MG63 (cell line): ENCODE measurements around the gene TTC29. TPM values are rescaled to one million over a fixed set of nuclear protein-coding genes. Genes with fewer than 3 reads are reported as not detected.

Experiments
- DNase-seq: peaks from one replicate; pipeline ENCODE4 v3.0.0-alpha.2; 2020
- H3K27me3 ChIP-seq: fragments of 250-450 bp; sonication (Bioruptor Pico); 2 replicates; pipeline ENCODE4 v1.5.1; 2020; ENCODE audit warnings: mild to moderate bottlenecking, moderate library complexity
- H3K36me3 ChIP-seq: fragments of 250-450 bp; sonication (Bioruptor Pico); 2 replicates; pipeline ENCODE4 v1.5.1; 2020; ENCODE audit warnings: mild to moderate bottlenecking, moderate library complexity
- H3K4me3 ChIP-seq: fragments of 250-450 bp; sonication (Bioruptor Pico); 2 replicates; pipeline ENCODE4 v1.5.1; 2020; ENCODE audit warnings: mild to moderate bottlenecking, moderate library complexity
- H3K9me3 ChIP-seq: fragments of 250-450 bp; sonication (Bioruptor Pico); 2 replicates; pipeline ENCODE4 v1.5.1; 2020; ENCODE audit warnings: mild to moderate bottlenecking, moderate library complexity
- total RNA-seq: library from RNA; depleted of rRNA; stranded (reverse); fragments of >200 nt; shearing (Covaris generic); gene quantifications from 2 replicates; pipeline ENCODE4 v1.2.3, GENCODE V29; 2014; ENCODE audit warnings: low replicate concordance; rRNA removed

TTC29 gene, protein sequence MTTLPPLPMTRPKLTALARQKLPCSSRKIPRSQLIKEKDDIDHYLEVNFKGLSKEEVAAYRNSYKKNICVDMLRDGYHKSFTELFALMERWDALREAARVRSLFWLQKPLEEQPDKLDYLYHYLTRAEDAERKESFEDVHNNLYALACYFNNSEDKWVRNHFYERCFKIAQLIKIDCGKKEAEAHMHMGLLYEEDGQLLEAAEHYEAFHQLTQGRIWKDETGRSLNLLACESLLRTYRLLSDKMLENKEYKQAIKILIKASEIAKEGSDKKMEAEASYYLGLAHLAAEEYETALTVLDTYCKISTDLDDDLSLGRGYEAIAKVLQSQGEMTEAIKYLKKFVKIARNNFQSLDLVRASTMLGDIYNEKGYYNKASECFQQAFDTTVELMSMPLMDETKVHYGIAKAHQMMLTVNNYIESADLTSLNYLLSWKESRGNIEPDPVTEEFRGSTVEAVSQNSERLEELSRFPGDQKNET
- not detected in 2 replicates for total RNA-seq

DNA sequence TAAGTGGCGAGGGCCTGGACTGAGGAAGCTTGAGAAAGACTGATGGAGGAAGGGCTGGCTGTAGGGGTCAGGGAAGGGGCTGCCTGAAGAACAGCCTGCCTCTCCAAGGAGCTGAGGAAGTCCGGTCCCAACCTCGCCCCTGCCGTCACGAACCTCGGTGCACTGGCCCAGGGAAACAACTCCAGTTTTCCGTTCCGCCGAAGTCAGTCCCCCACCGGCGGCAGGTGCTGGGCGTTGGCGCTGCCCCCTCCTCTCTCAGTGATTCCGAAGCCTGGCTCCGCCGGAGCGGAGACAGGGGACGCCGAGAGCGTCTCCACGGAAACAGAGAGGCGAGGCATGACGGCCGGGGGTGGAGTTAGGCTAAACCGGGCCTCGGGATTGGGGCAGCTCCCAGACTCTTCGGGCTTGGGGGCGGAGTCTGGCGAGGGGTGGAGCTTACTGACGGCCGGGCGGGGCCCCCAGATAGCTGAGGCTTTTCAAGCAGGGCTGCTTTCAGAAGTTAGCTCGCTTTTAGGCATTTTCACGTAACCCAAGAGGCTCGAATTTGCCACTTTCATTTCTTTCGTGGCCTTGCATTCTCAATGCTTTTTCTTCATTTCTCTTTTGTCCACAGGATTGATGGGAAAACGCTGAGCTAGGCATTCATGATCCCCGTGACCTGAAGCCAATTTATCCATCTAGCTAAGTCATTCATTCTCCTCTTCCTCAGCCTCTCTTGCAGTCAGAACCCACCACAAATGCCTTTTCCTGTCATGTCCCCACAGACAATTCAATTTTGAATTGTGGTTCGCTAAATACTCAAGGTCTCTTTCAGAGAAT lies at the start of gene TTC29:
TTC29 (minus strand) TSS at position 309 of the 819 bp plus-strand sequence. CDS start 5,969 bp downstream, outside the sequence.
- H3K9me3 ChIP-seq: no peaks in the 10 kb centered on the region
- no peaks in the 10 kb centered on the region for H3K36me3 ChIP-seq
- DNase-seq: peak; percentile 77
- H3K4me3 ChIP-seq: peak within 1 kb of the TSS; percentile 37
- no peaks in the 10 kb centered on the region for H3K27me3 ChIP-seq

DNA sequence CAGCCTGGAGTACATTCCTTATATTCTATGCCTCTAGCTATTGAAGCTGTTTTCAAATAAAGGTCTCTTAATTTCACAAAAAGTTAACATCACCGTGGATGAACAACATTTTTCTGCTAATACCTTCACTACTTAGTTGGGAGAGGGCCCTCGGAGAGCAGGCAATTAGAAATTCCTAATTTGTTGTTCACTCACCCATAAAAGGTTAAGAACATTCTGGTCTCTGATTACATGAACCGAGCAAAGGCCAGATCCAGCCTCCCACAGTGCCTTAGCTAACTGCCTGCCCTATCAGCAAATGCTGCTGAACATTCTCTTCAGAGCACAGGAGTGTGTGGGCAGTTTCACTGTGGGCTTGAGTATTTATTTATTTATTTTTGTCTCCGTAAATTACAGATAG lies 36.0 kb upstream of the TTC29 start:
- Histone ChIP-seq H3K9me3 (no peaks in the 10 kb centered on the region), H3K27me3 (no peaks in the 10 kb centered on the region), H3K4me3 (no peak overlapping the region), H3K36me3 (no peaks in the 10 kb centered on the region)
- no peak for DNase-seq

DNA sequence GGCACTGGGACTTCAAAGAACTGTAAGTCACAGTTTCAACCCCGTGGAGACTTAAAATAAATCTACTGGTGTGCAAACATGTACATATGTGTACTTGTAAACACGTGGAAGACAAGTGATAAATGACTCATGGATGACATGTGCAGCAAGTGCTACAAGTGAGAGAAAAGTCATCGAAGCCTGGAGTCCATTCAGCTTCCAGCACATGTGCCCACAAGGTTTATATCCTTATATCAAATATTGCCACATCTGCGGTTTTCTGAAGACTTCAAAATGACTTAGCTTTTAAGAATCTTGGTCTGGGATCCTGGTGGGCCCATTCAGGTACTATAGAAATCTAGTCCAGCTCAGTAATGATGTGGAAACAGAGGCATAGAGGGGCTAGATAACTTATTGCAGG lies 33.0 kb upstream of the TTC29 start:
- Histone ChIP-seq H3K4me3 (no peak overlapping the region), H3K36me3 (no peaks in the 10 kb centered on the region), H3K9me3 (no peaks in the 10 kb centered on the region), H3K27me3 (no peaks in the 10 kb centered on the region)
- DNase-seq: no peak

DNA sequence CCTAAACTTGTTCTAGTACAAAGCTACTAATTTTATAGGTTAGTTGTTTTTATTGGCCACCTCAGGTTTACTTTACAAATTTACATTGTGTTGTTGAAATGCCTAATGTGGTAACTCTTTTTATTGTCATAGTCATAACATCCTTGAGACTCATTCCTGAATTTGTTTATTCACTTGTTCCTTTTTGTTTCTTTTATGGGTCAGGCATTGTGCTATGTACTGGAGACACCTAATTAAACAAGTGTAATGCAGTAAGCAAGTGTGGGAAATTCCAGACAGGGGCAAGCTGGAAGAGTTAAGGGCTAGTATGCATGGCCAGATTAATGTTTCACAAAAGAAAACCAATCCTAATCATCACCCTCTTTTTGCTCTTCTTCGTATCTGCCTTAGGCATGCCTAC lies 30.5 kb upstream of the TTC29 start:
- no peaks in the 10 kb centered on the region for H3K27me3 ChIP-seq
- no peaks in the 10 kb centered on the region for H3K36me3 ChIP-seq
- no peak for DNase-seq
- H3K4me3 ChIP-seq: no peak overlapping the region
- no peaks in the 10 kb centered on the region for H3K9me3 ChIP-seq

DNA sequence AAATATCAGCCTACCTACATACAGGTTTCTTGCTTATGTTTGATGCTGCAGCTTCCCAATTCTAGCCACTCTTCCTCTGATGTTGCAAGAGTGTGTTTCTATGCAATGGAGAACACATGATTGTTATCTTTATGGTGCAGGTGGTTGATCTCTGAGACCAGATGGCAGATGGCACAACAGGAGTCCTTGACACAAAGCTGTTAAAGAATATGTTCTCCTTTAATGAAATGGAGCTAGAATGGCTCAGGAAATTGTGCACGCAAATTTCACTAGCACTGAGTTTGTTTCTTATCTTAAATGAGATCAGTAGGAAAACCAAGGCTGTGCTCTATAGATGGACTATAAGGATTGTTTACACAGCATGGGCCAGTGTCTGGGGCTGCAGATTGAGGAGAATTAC lies 29.9 kb upstream of the TTC29 start:
- H3K4me3 ChIP-seq: no peak overlapping the region
- no peaks in the 10 kb centered on the region for H3K27me3 ChIP-seq
- no peaks in the 10 kb centered on the region for H3K9me3 ChIP-seq
- no peaks in the 10 kb centered on the region for H3K36me3 ChIP-seq
- DNase-seq: no peak

DNA sequence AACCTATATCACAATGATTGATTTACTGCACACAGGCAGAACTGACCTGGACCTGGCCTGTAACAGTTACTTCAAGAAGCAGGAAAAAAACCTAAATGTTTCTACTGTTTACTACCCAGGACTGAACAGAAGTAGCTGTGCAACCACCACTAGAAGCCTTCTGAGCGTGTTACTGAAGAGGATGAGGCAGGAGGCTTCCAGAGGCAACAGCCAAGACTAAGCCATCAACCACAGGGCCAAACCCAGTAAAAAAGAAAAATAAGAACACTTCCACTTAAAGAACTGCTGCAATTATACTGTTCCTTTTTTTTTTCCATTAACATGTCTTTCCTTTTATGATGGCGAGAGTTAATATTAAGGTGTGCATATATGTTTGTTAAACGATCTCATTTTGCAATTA lies 29.4 kb upstream of the TTC29 start:
- DNase-seq: no peak
- H3K27me3 ChIP-seq: no peaks in the 10 kb centered on the region
- no peaks in the 10 kb centered on the region for H3K36me3 ChIP-seq
- no peak overlapping the region for H3K4me3 ChIP-seq
- H3K9me3 ChIP-seq: no peaks in the 10 kb centered on the region

DNA sequence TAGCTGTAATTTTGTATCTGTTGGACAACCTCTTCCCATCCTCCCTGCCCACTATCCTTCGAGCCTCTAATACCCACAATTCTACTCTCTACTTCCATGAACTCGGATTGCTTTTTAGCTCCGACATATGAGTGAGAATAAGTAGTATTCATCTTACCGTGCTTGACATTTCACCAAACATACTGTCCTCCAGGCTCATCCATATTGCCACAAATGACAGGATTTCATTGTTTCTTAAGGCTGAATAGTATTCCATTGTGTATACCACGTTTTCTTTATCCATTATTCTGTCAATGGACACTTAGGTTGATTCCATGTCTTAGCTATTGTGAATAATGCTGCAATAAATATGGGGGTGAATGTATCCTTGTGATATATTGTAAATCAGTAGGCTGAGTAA lies 26.4 kb upstream of the TTC29 start:
- no peaks in the 10 kb centered on the region for H3K27me3 ChIP-seq
- H3K36me3 ChIP-seq: no peaks in the 10 kb centered on the region
- DNase-seq: no peak

DNA sequence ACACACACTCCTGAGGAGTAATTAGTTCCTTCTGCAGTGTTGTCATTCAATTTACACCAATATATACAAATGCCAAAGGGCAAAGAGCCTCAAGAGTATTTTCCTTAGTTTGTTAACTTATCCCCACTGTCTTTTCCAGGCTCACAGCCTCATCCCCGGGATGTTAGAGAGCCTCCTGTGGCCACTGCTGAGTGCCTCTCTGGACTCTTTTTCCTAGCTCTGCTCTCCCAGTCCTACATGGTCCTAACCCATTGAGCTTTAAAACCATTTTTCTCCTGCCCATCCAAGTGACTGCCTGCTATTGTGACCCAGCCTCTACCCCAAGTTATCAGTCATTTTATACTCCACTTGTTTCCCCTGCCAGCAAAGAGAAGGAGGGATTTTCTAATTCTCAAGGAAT lies 23.5 kb upstream of the TTC29 start:
- DNase-seq: no peak
- Histone ChIP-seq H3K27me3 (no peaks in the 10 kb centered on the region), H3K4me3 (no peak overlapping the region), H3K36me3 (no peaks in the 10 kb centered on the region), H3K9me3 (no peaks in the 10 kb centered on the region)

More for the DNA sequence above, 26.4 kb upstream of the TTC29 start:
- H3K4me3 ChIP-seq: no peak overlapping the region
- H3K9me3 ChIP-seq: no peaks in the 10 kb centered on the region

DNA sequence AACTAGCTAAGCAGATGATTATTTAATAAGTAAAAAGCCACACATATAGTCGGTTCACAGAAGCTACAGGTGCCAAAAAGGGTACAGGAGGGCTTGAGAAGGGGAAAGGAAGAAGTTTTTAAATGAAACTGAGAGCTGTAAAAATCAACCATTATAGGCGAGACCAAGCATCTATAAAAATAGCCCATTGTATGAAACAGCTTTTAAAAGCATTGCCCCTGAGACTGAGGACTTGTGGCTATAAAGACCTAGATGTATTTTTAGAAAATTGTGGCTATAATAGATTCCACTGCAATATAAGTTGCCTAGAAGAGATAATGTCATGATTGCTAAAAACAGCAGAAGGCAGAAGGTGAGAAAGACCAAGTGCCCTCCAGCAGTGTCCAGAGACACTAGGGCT lies 15.0 kb upstream of the TTC29 start:
- no peak for DNase-seq
- no peaks in the 10 kb centered on the region for H3K27me3 ChIP-seq
- H3K9me3 ChIP-seq: no peaks in the 10 kb centered on the region
- no peak overlapping the region for H3K4me3 ChIP-seq
- no peaks in the 10 kb centered on the region for H3K36me3 ChIP-seq

DNA sequence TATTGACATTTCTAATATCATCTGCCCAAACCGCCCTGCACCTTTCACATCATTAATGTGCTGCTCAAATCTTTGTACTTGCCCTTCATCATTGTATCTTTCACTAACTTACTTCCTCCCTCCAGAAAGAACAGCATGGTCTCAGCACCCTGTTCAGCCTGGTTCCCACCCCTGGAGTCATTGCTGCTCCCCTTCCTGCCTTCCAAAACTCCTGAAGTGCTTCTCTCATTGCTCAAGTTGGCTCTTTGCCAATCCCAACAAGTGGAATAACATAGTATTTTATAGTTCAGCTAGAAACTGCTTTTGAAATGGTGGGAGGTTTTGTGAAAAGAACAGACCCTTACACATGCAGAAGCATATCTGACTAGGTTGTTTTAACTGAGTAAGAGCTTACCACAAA lies 14.0 kb upstream of the TTC29 start:
- no peaks in the 10 kb centered on the region for H3K36me3 ChIP-seq
- DNase-seq: no peak
- H3K27me3 ChIP-seq: no peaks in the 10 kb centered on the region
- no peak overlapping the region for H3K4me3 ChIP-seq
- H3K9me3 ChIP-seq: no peaks in the 10 kb centered on the region

DNA sequence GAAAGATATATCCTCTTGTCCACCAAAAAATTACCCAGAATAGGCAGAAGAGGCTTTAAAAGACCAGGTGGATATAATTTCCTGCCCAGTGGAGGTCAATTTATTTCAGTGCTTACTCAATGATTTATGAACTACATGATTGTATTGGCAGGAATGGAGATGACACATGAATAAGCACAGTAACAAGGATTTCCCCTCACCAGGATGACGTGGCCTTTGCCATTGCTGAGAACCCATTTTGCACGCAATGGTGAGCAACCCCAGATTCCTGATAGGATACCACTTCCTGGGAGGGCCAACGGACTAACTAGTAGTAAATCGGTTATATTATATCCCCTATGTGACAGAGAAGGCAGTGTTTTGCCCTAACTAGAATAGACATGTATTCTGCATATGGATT lies 11.6 kb upstream of the TTC29 start:
- no peaks in the 10 kb centered on the region for H3K27me3 ChIP-seq
- no peaks in the 10 kb centered on the region for H3K9me3 ChIP-seq
- no peaks in the 10 kb centered on the region for H3K36me3 ChIP-seq
- H3K4me3 ChIP-seq: no peak overlapping the region
- DNase-seq: peak; percentile 80

DNA sequence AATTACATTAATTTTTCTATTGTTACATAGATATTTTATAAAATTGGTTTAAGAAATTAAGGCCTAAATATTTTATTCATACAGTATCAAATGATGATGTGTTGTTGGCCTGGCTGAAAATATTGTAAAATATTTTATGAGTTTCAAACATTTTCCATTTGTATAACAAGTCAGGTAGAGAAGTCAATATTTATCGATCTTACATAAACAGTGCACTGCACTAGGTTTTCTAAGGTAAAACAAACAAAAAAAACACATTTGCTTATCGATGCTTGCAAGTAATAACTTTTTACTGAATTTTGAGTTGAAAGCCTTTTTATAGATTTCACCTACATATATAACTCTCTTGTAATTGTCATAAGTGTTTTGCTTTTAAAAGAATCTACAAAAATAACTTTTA lies 7.2 kb upstream of the TTC29 start:
- Histone ChIP-seq H3K27me3 (no peaks in the 10 kb centered on the region), H3K36me3 (no peaks in the 10 kb centered on the region), H3K9me3 (no peaks in the 10 kb centered on the region), H3K4me3 (no peak overlapping the region)
- DNase-seq: no peak

DNA sequence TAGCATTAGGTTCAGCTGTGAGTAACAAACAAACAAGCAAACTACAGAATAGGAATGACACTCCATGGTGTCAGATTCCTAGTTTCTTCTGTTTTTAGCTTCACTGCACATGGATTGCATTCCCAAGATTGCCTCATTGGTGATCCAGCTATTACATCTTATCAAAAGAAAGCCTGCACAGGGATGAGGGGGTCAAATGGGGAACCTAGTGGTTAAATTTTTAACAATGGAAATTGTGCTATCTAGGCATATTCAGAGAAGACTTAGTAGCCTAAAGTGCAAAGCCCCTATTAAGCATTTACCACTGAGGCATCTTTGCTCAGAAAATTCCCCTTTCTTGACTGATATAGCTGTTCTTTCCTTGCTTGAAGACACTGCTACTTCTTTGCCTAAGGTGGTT lies 3.9 kb upstream of the TTC29 start:
- no peaks in the 10 kb centered on the region for H3K9me3 ChIP-seq
- no peaks in the 10 kb centered on the region for H3K36me3 ChIP-seq
- no peaks in the 10 kb centered on the region for H3K27me3 ChIP-seq
- no peak for DNase-seq
- no peak overlapping the region for H3K4me3 ChIP-seq

DNA sequence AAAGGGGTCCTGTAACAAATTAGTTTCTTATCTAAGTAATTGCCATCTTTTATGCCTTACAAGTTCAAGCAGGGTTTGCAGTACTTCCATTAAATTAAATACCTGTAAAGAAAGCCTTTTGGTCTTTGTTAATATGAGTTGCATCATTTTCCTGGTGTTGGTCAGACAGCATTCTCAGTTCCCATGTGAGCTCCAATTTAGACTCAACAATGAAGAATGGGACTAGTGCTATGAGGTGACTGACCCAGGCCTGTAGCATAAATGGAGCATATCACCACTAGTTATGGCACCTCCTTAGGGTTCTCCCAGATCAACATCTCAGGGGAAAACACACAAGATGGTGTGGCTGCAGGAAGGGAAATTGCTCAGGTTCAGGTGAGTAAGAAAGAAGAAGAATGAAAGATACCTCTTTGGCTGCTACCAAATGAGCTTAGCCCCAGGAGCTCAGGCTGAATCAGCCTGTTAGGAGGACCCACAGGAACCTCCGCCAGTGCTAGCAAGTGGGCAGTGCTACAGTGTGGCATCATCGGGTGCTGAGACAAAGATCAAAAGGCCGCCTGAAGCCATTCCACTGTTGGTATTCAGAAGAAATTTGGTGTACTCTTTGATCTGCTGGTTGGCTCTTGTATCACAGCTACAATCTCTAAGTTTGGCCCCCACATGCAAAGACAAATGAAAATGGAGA lies 1.8 kb downstream of the TTC29 start:
- Histone ChIP-seq H3K4me3 (no peak overlapping the region), H3K27me3 (no peaks in the 10 kb centered on the region), H3K36me3 (no peaks in the 10 kb centered on the region), H3K9me3 (no peaks in the 10 kb centered on the region)
- no peak for DNase-seq

DNA sequence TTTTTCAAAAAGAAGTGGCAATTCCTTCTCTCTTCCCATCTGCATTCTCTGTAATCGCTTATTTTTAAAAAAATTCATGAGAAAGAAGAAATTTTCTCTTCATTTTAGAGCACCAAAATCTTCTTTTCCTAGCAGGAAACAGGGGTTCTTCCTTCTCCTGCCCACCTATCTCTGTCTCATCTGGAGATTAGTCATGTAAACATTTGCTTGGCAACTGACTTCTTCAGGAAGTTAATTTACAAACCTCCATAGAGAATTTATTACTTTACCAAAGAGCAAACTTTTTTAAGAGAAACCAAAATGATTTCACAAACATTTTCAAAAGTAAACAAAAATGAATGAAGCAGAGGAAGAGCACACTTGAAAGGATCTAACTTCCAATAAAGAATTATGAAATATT lies 13.5 kb downstream of the TTC29 start:
- no peaks in the 10 kb centered on the region for H3K27me3 ChIP-seq
- no peaks in the 10 kb centered on the region for H3K9me3 ChIP-seq
- H3K36me3 ChIP-seq: no peaks in the 10 kb centered on the region
- no peak overlapping the region for H3K4me3 ChIP-seq
- no peak for DNase-seq

DNA sequence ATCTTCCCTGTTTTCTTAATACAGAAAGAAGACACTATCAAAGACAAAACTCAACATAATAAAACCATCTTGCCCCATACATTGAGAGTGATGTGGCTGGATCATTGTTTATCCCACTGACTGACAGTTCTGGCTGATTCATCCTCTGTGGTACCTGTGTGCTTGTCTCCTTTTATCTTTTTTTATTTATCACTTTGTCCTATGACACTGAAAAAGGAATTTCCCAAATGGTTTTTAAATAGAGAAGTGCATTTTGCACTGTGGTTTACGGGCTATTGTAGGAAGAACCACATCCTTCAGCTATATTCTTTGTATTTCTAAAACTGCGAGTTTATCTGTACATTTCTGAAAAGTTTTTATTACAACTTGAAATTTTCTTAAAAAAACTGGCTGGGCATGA lies 15.0 kb downstream of the TTC29 start:
- Histone ChIP-seq H3K27me3 (no peaks in the 10 kb centered on the region), H3K9me3 (no peaks in the 10 kb centered on the region), H3K4me3 (no peak overlapping the region), H3K36me3 (no peaks in the 10 kb centered on the region)
- no peak for DNase-seq

DNA sequence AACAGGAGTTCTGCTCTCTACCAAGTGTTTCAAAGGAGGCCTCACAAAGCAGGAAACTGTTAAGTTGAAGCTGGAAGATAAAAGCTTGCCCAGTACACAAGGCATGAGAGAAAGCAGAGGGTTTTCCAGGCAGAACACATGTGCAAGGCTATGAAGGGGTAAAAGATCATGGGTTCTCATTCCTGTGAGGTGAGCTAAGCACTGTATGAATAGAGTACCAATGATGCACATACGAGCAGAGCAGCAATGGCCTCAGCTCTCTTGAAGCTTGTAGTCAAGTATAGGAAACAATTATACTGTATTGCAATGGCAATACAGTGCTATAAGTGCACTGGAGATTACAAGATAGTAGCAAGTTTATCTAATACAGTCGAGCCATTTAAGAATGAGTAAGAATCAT lies 18.0 kb downstream of the TTC29 start:
- Histone ChIP-seq H3K4me3 (no peak overlapping the region), H3K9me3 (no peaks in the 10 kb centered on the region), H3K27me3 (0 out of 2 replicates have a peak, but pooled peaks cover 3% of the 10 kb centered on the region), H3K36me3 (no peaks in the 10 kb centered on the region)
- DNase-seq: no peak
